Breast epithelium (tissue), 3 donors: Measurements from ENCODE around the gene HHLA2.

Source experiments
- CTCF ChIP-seq, 3 donors: fragments of 450-650 bp; IDR thresholded peaks; one replicate each; pipeline ENCODE4 v1.5.1; 2016 to 2017; ENCODE audit warnings: antibody characterized with exemption in 3 of 3, mild to moderate bottlenecking in 3 of 3, moderate library complexity in 3 of 3
- POLR2A ChIP-seq: fragments of 450-650 bp; IDR thresholded peaks from one replicate; pipeline ENCODE4 v1.6.1; 2016; ENCODE audit warnings: antibody characterized with exemption, mild to moderate bottlenecking, moderate library complexity
- POLR2AphosphoS5 ChIP-seq, 3 donors: sonication (generic); formaldehyde crosslinking; IDR thresholded peaks; one replicate each; pipeline ENCODE4 v1.6.1; 2017; ENCODE audit warnings: antibody characterized with exemption in 3 of 3

- TF ChIP-seq CTCF (IDR thresholded peaks at IDR 0.05): no peak
- no peak for TF ChIP-seq POLR2AphosphoS5 (IDR thresholded peaks at IDR 0.05)
- TF ChIP-seq POLR2A: no peak
These were observed 44.5 kb upstream of the HHLA2 start for GRCh38 chr3:108251844-108252243.
